GM18511 (cell line): ENCODE data around the gene EAF1.
A peak's percentile ranks its signal among the peaks of the same experiment; 100 is the strongest.
"Not testable (repeated sequence)": the region's sequence is repeated elsewhere in the genome, so short reads cannot be mapped to it uniquely, and the experiment has no call there.

ENCODE experiments used
- ATAC-seq: cut with Tn5 transposase; IDR thresholded peaks from one replicate; pipeline ENCODE4 v1.9.1; 2021; ENCODE audit warnings: mild to moderate bottlenecking, moderate library complexity; ENCODE audit not compliant: unreplicated experiment

Gene EAF1

DNA sequence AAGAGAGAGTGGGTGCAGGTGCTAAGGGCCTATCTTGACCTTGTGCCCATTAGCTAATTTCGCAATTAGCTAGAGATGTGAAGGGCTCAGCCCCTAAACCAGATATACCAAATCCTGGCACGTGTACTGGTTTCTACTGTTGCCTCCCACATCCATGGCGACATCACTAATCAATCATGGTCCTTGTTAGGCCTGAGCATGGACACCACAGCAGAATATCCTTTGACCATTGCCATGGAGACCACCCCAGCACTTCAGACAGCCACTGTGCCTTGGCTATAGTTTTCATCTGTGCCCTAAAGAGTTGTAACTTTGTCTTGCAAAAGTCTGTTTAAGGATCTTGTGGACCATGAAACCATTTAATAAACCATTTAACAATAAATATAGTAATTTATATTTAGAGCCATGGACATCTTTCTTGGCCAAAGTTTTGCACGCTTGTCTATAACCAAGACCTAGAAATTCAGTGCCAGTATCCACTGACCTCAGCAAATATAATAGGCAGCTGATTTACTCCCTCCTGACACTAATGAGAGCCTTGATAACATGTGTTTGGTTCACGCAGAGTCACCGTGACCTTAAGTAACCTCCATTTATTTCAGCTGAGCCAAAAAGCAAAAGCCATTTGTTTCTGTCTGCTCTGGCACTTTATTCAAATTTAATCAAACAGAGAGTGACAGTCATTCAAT, 50.7 kb downstream of the EAF1 start:
- ATAC-seq, result no peak

GRCh38 chr3:15478640-15478979, 51.2 kb downstream of the EAF1 start:
- no peak for ATAC-seq

DNA sequence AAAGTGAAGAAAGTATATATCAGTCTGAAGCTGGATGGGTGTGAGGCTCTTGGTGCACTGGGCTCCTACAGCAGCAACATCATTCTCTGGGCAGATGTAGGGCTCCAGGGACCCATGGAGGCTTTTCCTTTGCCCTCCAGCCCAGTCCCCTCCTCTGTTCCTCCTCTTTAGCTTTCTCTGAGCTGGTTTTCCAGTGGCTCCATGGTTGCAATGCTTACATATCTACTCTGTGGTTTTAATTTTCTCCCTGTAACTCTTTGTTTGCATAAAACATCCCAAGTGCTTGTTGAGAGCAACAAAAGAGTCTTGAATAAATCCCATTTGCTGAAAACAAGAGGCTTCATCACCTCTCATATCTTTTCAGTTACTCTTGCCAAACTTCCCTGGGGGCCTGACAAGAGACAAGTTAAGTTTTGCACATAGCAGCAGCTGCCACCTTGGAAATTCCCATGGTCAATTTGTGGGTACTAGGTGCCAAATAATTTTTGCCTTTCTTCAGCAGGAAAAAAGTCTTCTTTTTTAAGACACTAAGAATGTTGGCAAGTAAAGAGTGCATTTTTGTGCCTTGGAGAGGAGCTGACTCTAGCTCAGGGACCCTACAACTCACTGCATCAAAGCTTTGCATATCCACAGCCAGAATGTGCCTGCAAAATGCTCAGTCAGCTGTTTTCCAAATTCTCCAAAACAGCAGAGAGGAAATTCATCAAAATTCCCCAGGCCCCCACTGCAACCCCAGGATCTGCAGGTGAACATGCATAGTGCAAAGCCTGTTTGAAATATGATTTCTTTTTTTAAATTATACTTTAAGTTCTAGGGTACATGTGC, 52.2 kb downstream of the EAF1 start:
- ATAC-seq, result no peak

DNA sequence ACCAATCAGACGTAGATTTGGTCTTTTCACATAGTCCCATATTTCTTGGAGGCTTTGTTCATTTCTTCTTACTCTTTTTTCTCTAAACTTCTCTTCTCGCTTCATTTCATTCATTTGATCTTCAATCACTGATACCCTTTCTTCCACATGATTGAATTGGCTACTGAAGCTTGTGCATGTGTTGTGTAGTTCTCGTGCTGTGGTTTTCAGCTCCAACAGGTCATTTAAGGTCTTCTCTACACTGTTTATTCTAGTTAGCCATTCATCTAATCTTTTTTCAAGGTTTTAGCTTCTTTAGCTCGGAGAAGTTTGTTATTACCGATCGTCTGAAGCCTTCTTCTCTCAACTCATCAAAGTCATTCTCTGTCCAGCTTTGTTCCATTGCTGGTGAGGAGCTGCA, 57.2 kb downstream of the EAF1 start:
- ATAC-seq, result not testable (repeated sequence)

DNA sequence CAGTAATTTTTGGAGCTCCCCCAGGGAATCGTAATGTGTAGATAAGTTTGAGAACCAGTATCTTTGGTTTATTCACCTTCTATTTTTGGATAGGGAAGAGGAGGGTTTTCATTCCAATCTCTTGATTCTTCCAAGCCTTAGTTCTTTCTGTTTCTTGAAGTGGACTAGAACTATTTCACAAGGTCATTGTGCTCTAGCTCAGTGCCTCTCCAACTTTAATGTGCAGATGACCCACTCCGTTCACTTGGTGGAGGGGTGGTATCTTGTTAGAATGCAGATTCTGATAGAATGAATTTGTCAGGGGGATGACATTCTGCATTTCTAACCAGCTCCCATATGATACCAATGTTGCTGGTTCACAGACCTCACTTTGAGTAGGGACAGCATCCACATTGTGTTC, 58.6 kb downstream of the EAF1 start:
- ATAC-seq, result no peak

DNA sequence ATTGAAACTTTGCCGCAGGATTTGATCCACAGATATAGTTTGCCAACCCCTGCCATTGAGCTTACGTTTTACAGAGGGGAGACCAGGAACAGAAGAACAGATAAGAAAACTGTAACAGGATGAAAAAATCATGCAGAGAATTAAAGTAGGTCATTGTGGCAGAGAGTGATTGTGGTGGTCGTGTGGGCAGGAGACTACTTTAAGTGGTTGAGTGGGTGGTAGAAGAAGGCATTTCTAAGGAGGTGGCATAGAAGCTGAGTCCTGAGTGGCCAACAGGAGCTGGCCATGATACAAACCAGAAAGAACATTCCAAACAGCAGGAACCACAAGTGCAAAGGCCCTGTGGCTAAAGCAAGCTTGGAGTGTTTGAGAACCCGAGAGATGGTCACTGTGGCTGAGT, 59.6 kb downstream of the EAF1 start:
- no peak for ATAC-seq

GRCh38 chr3:15488002-15488401, 60.6 kb downstream of the EAF1 start:
- ATAC-seq, result no peak

- ATAC-seq, result no peak
Observed at GRCh38 chr3:15490158-15490557, 62.8 kb downstream of the EAF1 start.

GRCh38 chr3:15491143-15491542, 63.7 kb downstream of the EAF1 start:
- ATAC-seq, result peak; percentile 72
